GM12878 (cell line): ENCODE measurements around the gene PTPRF. TPM values are rescaled to one million over a fixed set of nuclear protein-coding genes. Genes with fewer than 3 reads are reported as not detected.

Experiments used
- ATAC-seq: fragments of 200-7000 bp; cut with Tn5 transposase; 3 replicates; pipeline ENCODE4 v1.9.1; 2020; ENCODE audit warnings: mild to moderate bottlenecking, moderate library complexity
- BruUV-seq: library from RNA; stranded (reverse); fragments of 400-500 nt; replicated peaks from 2 replicates; lab custom pipeline; 2021; lab: Mats Ljungman, UMichigan
- CTCF ChIA-PET: fragments of 300-600 bp; sonication (Branson Sonifier 250); formaldehyde crosslinking; extraction: SDS; loops from one replicate; lab custom pipeline; 2021; ENCODE audit warnings: inconsistent platforms; lab: Yijun Ruan, JAX
- POLR2A ChIA-PET: fragments of 350-600 bp; formaldehyde crosslinking; extraction: SDS; loops from one replicate; lab custom pipeline; 2021; ENCODE audit warnings: inconsistent platforms; lab: Charles Lee
- RAD21 ChIA-PET: fragments of 300-600 bp; sonication (Branson Sonifier 250); formaldehyde crosslinking; loops from one replicate; lab custom pipeline; 2023; ENCODE audit warnings: antibody characterized with exemption; ENCODE audit not compliant: unreplicated experiment; lab: Charles Lee
- SMC1A ChIA-PET: fragments of 300-600 bp; sonication (Branson Sonifier 250); formaldehyde crosslinking; loops from one replicate; lab custom pipeline; 2023; ENCODE audit not compliant: unreplicated experiment, uncharacterized antibody; lab: Charles Lee
- DNase-seq: peaks from one replicate; pipeline ENCODE4 v3.0.0-alpha.2; 2011; ENCODE audit warnings: low read depth, low spot score
- FAIRE-seq: peaks from 3 replicates; lab custom pipeline; 2011; peaks lifted over from hg19 to GRCh38; lab: Jason Lieb, UNC
- H2AFZ ChIP-seq: 2 replicates; pipeline ENCODE4 v1.6.0; 2011; ENCODE audit warnings: low read depth, low read length, control low read depth; ENCODE audit not compliant: control insufficient read depth
- H3K27ac ChIP-seq: 2 replicates; pipeline ENCODE4 v1.5.1; 2011; ENCODE audit warnings: control low read depth; ENCODE audit not compliant: control insufficient read depth, insufficient read depth
- H3K27me3 ChIP-seq, 2 experiments: replicated peaks in 1 of 2; 2 replicates each; pipeline versions ENCODE4 v1.6.0 to v1.6.1; 2011; ENCODE audit warnings: low read length in 1 of 2; ENCODE audit not compliant: control insufficient read depth in 2 of 2, insufficient read depth in 2 of 2
- H3K36me3 ChIP-seq, 2 experiments: 2 replicates each; pipeline ENCODE4 v1.5.1; 2011; ENCODE audit warnings: low read length in 1 of 2; ENCODE audit not compliant: control insufficient read depth in 2 of 2, insufficient read depth in 2 of 2
- H3K4me1 ChIP-seq: 2 replicates; pipeline ENCODE4 v1.6.1; 2011; ENCODE audit warnings: mild to moderate bottlenecking, low read length, moderate library complexity, mixed read lengths; ENCODE audit not compliant: control insufficient read depth, insufficient read depth
- H3K4me2 ChIP-seq: 2 replicates; pipeline ENCODE4 v1.6.0; 2011; ENCODE audit warnings: control low read depth; ENCODE audit not compliant: control insufficient read depth, insufficient read depth
- H3K4me3 ChIP-seq: fragments of 200-600 bp; sonication (generic); 2 replicates; pipeline ENCODE4 v1.5.1; 2016
- H3K79me2 ChIP-seq: 2 replicates; pipeline ENCODE4 v1.6.0; 2011; ENCODE audit warnings: low read length; ENCODE audit not compliant: control insufficient read depth, insufficient read depth
- H3K9ac ChIP-seq: 2 replicates; pipeline ENCODE4 v1.8.0; 2011; ENCODE audit warnings: low read length, control low read depth, mixed read lengths; ENCODE audit not compliant: control insufficient read depth, insufficient read depth
- H3K9me3 ChIP-seq: replicated peaks from 3 replicates; pipeline ENCODE4 v1.5.1; 2011; ENCODE audit warnings: mild to moderate bottlenecking, low read length; ENCODE audit not compliant: control insufficient read depth, insufficient read depth
- H4K20me1 ChIP-seq: 2 replicates; pipeline ENCODE4 v1.6.0; 2011; ENCODE audit not compliant: control insufficient read depth, insufficient read depth
- CBX5 ChIP-seq: sonication (generic); IDR thresholded peaks from 2 replicates; pipeline ENCODE4 v1.6.1; 2016; ENCODE audit warnings: low read depth, moderate library complexity, mild to moderate bottlenecking, inconsistent platforms
- DPF2 ChIP-seq: fragments of 450-650 bp; IDR thresholded peaks from 2 replicates; pipeline ENCODE4 v1.6.1; 2017; ENCODE audit warnings: mild to moderate bottlenecking
- FOXK2 ChIP-seq: fragments of 450-650 bp; IDR thresholded peaks from 2 replicates; pipeline ENCODE4 v1.6.1; 2017; ENCODE audit warnings: mild to moderate bottlenecking, moderate library complexity
- GATAD2B ChIP-seq: fragments of 450-650 bp; conservative IDR thresholded peaks from 2 replicates; pipeline ENCODE4 v1.6.1; 2017; ENCODE audit warnings: low read depth, mild to moderate bottlenecking, moderate library complexity
- MEF2B ChIP-seq: fragments of 450-650 bp; IDR thresholded peaks from 2 replicates; pipeline ENCODE4 v1.6.1; 2018; ENCODE audit warnings: mild to moderate bottlenecking, moderate library complexity; ENCODE audit not compliant: partially characterized antibody, poor library complexity, severe bottlenecking
- NBN ChIP-seq: fragments of 450-650 bp; IDR thresholded peaks from 2 replicates; pipeline ENCODE4 v1.6.1; 2016
- POU2F2 ChIP-seq: IDR thresholded peaks from 3 replicates; pipeline ENCODE4 v1.6.1; 2011; ENCODE audit warnings: low read depth, mild to moderate bottlenecking, low read length, borderline replicate concordance
- RCOR1 ChIP-seq: conservative IDR thresholded peaks from 2 replicates; pipeline ENCODE4 v1.6.1; 2012; ENCODE audit warnings: low read depth, low read length, improper control_type of control experiment
- SMARCA5 ChIP-seq: fragments of 450-650 bp; IDR thresholded peaks from 2 replicates; pipeline ENCODE4 v1.6.1; 2017; ENCODE audit warnings: mild to moderate bottlenecking
- SMC3 ChIP-seq: IDR thresholded peaks from 2 replicates; pipeline ENCODE4 v1.6.1; 2011; ENCODE audit warnings: low read length, improper control_type of control experiment, borderline replicate concordance
- YBX1 ChIP-seq: fragments of 450-650 bp; IDR thresholded peaks from 2 replicates; pipeline ENCODE4 v1.6.1; 2016; ENCODE audit warnings: antibody characterized with exemption
- WGBS: methylation state at CpG from one replicate; pipeline ENCODE4 v1.1.6; 2016; ENCODE audit warnings: low lambda C conversion rate; ENCODE audit not compliant: insufficient replicate concordance, insufficient coverage; ENCODE audit errors: missing lambda C conversion rate; 5-methylcytosine and 5-hydroxymethylcytosine counted together
- in situ Hi-C: fragments of 300-500 bp; cut with MboI; formaldehyde crosslinking; loops from 9 replicates; pipeline ENCODE4 v1.14.3; 2018; ENCODE audit warnings: mixed read lengths
- intact Hi-C: fragments of 100-400 bp; cut with micrococcal nuclease; formaldehyde crosslinking; loops from one replicate; pipeline ENCODE4 v1.14.2; 2022; ENCODE audit not compliant: unreplicated experiment
- polyA plus RNA-seq, 11 experiments: library from polyadenylated mRNA; depleted of rRNA in 4 of 11; unstranded in 6 of 11; stranded (reverse) in 5 of 11; fragments of >200 nt; fragmentation: Nextera tagmentation in 4 of 11; fragmentation: Illumina TruSeq in 1 of 11; extraction: Ambion mirVana in 4 of 11; extraction: Trizol in 1 of 11; gene quantifications; 1 replicate in 1 of 11; 2 replicates in 10 of 11; pipeline versions ENCODE4 v1.2.1 to v1.2.3, GENCODE V29; 2011 to 2016; ENCODE audit warnings: inconsistent platforms in 2 of 11, missing spikeins in 2 of 11, low read depth in 1 of 11
- total RNA-seq, 4 experiments: library from RNA; depleted of rRNA in 3 of 4; stranded (reverse); fragments of >200 nt in 3 of 4; fragmentation: Illumina TruSeq in 1 of 4; extraction: Trizol in 1 of 4; gene quantifications; 2 replicates each; pipeline versions ENCODE4 v1.2.1 to v1.2.3, GENCODE V29; 2013 to 2021
- TF ChIP-seq, protein P1 (sequence below): IDR thresholded peaks from 2 replicates; pipeline ENCODE4 v1.6.1; 2011; ENCODE audit warnings: borderline replicate concordance, low read depth, mild to moderate bottlenecking, moderate library complexity, low read length; ENCODE audit not compliant: insufficient read depth, poor library complexity, severe bottlenecking
- TF ChIP-seq, protein P2 (sequence below): fragments of 450-650 bp; formaldehyde crosslinking; IDR thresholded peaks from 2 replicates; pipeline ENCODE4 v1.5.0; 2022; ENCODE audit warnings: mild to moderate bottlenecking, missing genetic modification characterization
- TF ChIP-seq, protein P3 (sequence below): IDR thresholded peaks from 2 replicates; pipeline ENCODE4 v1.6.1; 2012; ENCODE audit warnings: low read depth, low read length, improper control_type of control experiment
- TF ChIP-seq, protein P4 (sequence below): IDR thresholded peaks from 2 replicates; pipeline ENCODE4 v1.6.1; 2012; ENCODE audit warnings: low read depth, low read length, improper control_type of control experiment
- TF ChIP-seq, protein P5 (sequence below): fragments of 450-650 bp; formaldehyde crosslinking; IDR thresholded peaks from 2 replicates; pipeline ENCODE4 v1.4.0; 2022; ENCODE audit warnings: mild to moderate bottlenecking, moderate library complexity

PTPRF gene
- total and polyA plus RNA-seq, 10 of the 15 experiments (the other 5 are each of a cell fraction or from before 2014, with no cell fraction given) = 0.04 to 2.6 (median 0.32) TPM

DNA sequence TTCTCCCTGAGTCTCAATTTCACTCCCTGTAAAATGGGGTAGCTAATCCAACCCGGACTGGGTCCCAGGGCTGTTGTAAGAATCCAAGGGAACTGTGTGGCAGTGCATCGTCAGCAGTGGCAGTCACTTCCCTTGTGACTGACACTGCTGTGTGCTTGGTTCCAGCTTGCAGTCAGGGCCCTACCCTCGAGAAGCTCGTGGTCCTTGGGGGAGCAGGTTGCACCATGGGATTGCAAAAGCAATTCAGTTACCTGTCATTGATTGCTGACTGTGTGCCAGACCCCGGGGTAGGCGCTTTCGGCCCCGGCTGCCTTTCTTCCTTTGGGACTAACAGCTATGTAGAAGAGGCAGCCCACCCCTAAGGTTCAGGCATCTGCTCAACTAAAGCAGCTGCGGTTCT, 2.9 kb downstream of the PTPRF start:
- intact Hi-C loops (no loop called here), in situ Hi-C loops (no loop called here)
- no peaks in the 10 kb centered on the region for H3K79me2 ChIP-seq
- SMC1A ChIA-PET = interaction anchor here (0.7 to 2.4 kb wide), 5 partner anchors 28 to 412 kb away, joined by 3 to 7 read pairs (median 5); no protein-coding TSS in a partner anchor
- POLR2A ChIA-PET = no interaction called here
- no peak for FAIRE-seq
- H3K27me3 ChIP-seq = peaks cover 7 to 11% of the 10 kb centered on the region in 2 experiments
- H3K9me3 ChIP-seq = no peaks in the 10 kb centered on the region
- H4K20me1 ChIP-seq = no peaks in the 10 kb centered on the region
- CTCF ChIA-PET = interaction anchor here (1.7 to 3.4 kb wide), 2 partner anchors 401 to 412 kb away, joined by 6 to 16 read pairs; no protein-coding TSS in a partner anchor
- BruUV-seq = no TSS peak
- no peak overlapping the region for H3K9ac ChIP-seq
- DNase-seq = no peak
- WGBS = 46% methylated on average over 9 of the region's 9 CpGs
- H3K4me3 ChIP-seq = no peak overlapping the region
- H3K4me2 ChIP-seq = no peak overlapping the region
- H3K4me1 ChIP-seq = no peaks in the 10 kb centered on the region
- no peak overlapping the region for H2AFZ ChIP-seq
- no peak for ATAC-seq
- RAD21 ChIA-PET = interaction anchor here (1.2 kb wide), 1 partner anchor 401 kb away, joined by 3 read pairs; no protein-coding TSS in a partner anchor
- H3K36me3 ChIP-seq = no peaks in the 10 kb centered on the region
- H3K27ac ChIP-seq = no peak overlapping the region
- TF ChIP-seq, protein P1, sequence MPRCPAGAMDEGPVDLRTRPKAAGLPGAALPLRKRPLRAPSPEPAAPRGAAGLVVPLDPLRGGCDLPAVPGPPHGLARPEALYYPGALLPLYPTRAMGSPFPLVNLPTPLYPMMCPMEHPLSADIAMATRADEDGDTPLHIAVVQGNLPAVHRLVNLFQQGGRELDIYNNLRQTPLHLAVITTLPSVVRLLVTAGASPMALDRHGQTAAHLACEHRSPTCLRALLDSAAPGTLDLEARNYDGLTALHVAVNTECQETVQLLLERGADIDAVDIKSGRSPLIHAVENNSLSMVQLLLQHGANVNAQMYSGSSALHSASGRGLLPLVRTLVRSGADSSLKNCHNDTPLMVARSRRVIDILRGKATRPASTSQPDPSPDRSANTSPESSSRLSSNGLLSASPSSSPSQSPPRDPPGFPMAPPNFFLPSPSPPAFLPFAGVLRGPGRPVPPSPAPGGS = no peak
- TF ChIP-seq YBX1 = no peak
- TF ChIP-seq SMARCA5 = no peak
- TF ChIP-seq, protein P2, sequence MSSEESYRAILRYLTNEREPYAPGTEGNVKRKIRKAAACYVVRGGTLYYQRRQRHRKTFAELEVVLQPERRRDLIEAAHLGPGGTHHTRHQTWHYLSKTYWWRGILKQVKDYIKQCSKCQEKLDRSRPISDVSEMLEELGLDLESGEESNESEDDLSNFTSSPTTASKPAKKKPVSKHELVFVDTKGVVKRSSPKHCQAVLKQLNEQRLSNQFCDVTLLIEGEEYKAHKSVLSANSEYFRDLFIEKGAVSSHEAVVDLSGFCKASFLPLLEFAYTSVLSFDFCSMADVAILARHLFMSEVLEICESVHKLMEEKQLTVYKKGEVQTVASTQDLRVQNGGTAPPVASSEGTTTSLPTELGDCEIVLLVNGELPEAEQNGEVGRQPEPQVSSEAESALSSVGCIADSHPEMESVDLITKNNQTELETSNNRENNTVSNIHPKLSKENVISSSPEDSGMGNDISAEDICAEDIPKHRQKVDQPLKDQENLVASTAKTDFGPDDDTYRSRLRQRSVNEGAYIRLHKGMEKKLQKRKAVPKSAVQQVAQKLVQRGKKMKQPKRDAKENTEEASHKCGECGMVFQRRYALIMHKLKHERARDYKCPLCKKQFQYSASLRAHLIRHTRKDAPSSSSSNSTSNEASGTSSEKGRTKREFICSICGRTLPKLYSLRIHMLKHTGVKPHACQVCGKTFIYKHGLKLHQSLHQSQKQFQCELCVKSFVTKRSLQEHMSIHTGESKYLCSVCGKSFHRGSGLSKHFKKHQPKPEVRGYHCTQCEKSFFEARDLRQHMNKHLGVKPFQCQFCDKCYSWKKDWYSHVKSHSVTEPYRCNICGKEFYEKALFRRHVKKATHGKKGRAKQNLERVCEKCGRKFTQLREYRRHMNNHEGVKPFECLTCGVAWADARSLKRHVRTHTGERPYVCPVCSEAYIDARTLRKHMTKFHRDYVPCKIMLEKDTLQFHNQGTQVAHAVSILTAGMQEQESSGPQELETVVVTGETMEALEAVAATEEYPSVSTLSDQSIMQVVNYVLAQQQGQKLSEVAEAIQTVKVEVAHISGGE (CRISPR knock-in tag) = no peak
- TF ChIP-seq, protein P3, sequence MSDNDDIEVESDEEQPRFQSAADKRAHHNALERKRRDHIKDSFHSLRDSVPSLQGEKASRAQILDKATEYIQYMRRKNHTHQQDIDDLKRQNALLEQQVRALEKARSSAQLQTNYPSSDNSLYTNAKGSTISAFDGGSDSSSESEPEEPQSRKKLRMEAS = no peak
- TF ChIP-seq, protein P4, sequence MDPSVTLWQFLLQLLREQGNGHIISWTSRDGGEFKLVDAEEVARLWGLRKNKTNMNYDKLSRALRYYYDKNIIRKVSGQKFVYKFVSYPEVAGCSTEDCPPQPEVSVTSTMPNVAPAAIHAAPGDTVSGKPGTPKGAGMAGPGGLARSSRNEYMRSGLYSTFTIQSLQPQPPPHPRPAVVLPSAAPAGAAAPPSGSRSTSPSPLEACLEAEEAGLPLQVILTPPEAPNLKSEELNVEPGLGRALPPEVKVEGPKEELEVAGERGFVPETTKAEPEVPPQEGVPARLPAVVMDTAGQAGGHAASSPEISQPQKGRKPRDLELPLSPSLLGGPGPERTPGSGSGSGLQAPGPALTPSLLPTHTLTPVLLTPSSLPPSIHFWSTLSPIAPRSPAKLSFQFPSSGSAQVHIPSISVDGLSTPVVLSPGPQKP = no peak
- no peak for TF ChIP-seq DPF2
- TF ChIP-seq, protein P5, sequence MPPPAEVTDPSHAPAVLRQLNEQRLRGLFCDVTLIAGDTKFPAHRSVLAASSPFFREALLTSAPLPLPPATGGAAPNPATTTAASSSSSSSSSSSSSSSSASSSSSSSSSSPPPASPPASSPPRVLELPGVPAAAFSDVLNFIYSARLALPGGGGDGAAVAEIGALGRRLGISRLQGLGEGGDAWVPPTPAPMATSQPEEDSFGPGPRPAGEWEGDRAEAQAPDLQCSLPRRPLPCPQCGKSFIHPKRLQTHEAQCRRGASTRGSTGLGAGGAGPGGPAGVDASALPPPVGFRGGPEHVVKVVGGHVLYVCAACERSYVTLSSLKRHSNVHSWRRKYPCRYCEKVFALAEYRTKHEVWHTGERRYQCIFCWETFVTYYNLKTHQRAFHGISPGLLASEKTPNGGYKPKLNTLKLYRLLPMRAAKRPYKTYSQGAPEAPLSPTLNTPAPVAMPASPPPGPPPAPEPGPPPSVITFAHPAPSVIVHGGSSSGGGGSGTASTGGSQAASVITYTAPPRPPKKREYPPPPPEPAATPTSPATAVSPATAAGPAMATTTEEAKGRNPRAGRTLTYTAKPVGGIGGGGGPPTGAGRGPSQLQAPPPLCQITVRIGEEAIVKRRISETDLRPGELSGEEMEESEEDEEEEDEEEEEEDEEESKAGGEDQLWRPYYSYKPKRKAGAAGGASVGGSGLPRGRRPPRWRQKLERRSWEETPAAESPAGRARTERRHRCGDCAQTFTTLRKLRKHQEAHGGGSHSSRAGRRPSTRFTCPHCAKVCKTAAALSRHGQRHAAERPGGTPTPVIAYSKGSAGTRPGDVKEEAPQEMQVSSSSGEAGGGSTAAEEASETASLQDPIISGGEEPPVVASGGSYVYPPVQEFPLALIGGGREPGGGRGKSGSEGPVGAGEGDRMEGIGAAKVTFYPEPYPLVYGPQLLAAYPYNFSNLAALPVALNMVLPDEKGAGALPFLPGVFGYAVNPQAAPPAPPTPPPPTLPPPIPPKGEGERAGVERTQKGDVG (CRISPR knock-in tag) = no peak
- TF ChIP-seq POU2F2 = no peak
- TF ChIP-seq GATAD2B = no peak
- no peak for TF ChIP-seq RCOR1
- TF ChIP-seq SMC3 = no peak
- no peak for TF ChIP-seq NBN
- no peak for TF ChIP-seq MEF2B
- no peak for TF ChIP-seq FOXK2
- no peak for TF ChIP-seq CBX5
